IMR-90 (cell line): Measurements from ENCODE around the gene SYTL1. TPM values are rescaled to one million over a fixed set of nuclear protein-coding genes. Genes with fewer than 3 reads are reported as not detected.

ENCODE experiments used
- ATAC-seq: fragments of 200-7000 bp; cut with Tn5 transposase; 2 replicates; pipeline ENCODE4 v1.9.1; 2020; ENCODE audit warnings: low read depth, mild to moderate bottlenecking, moderate library complexity
- BruUV-seq: library from RNA; stranded (reverse); fragments of 400-500 nt; replicated peaks from 2 replicates; lab custom pipeline; 2021; lab: Mats Ljungman, UMichigan
- CTCF ChIA-PET: fragments of 300-600 bp; formaldehyde crosslinking; extraction: SDS; loops from one replicate; lab custom pipeline; 2021; ENCODE audit warnings: antibody characterized with exemption; lab: Yijun Ruan, JAX
- POLR2A ChIA-PET: fragments of 300-600 bp; sonication (Branson Sonifier 250); formaldehyde crosslinking; loops from one replicate; lab custom pipeline; 2022; ENCODE audit warnings: antibody characterized with exemption; ENCODE audit not compliant: unreplicated experiment; lab: Charles Lee
- DNase-seq: peaks from one replicate; pipeline ENCODE4 v3.0.0; 2013
- H2AFZ ChIP-seq: replicated peaks from 2 replicates; pipeline ENCODE3; 2013; ENCODE audit warnings: low read length, mild to moderate bottlenecking; ENCODE audit not compliant: poor library complexity
- H2AK5ac ChIP-seq: 2 replicates; pipeline ENCODE4 v1.6.1; 2013; ENCODE audit warnings: low read depth, low read length, inconsistent platforms
- H2AK9ac ChIP-seq: replicated peaks from 2 replicates; pipeline ENCODE3; 2013; ENCODE audit warnings: mild to moderate bottlenecking, low read depth, low read length, moderate library complexity; ENCODE audit not compliant: poor library complexity
- H2BK120ac ChIP-seq: 2 replicates; pipeline ENCODE4 v1.6.1; 2013; ENCODE audit warnings: low read depth, low read length, inconsistent platforms
- H2BK15ac ChIP-seq: 3 replicates; pipeline ENCODE4 v1.6.1; 2013; ENCODE audit warnings: low read depth, low read length, inconsistent platforms
- H2BK20ac ChIP-seq: 2 replicates; pipeline ENCODE4 v1.6.1; 2013; ENCODE audit warnings: low read depth, mild to moderate bottlenecking, inconsistent platforms, low read length, moderate library complexity
- H2BK5ac ChIP-seq: 2 replicates; pipeline ENCODE4 v1.6.1; 2013; ENCODE audit warnings: mild to moderate bottlenecking, low read depth, low read length, inconsistent platforms; ENCODE audit not compliant: poor library complexity, severe bottlenecking
- H3K14ac ChIP-seq: replicated peaks from 2 replicates; pipeline ENCODE4 v1.6.1; 2013; ENCODE audit warnings: low read depth, low read length, inconsistent platforms
- H3K18ac ChIP-seq: 2 replicates; pipeline ENCODE4 v1.6.1; 2013; ENCODE audit warnings: low read depth, low read length, control low read depth
- H3K23ac ChIP-seq: 2 replicates; pipeline ENCODE4 v1.6.1; 2013; ENCODE audit warnings: low read depth, low read length, inconsistent platforms
- H3K27ac ChIP-seq: 2 replicates; pipeline ENCODE4 v1.5.1; 2013; ENCODE audit warnings: mild to moderate bottlenecking, control low read depth, low read length; ENCODE audit not compliant: insufficient read depth
- H3K27me3 ChIP-seq: 2 replicates; pipeline ENCODE4 v1.6.1; 2013; ENCODE audit warnings: low read length; ENCODE audit not compliant: control insufficient read depth, insufficient read depth
- H3K36me3 ChIP-seq: 2 replicates; pipeline ENCODE4 v1.6.1; 2013; ENCODE audit warnings: low read length, mixed read lengths; ENCODE audit not compliant: control insufficient read depth, insufficient read depth
- H3K4ac ChIP-seq: 2 replicates; pipeline ENCODE4 v1.6.1; 2013; ENCODE audit warnings: low read depth, low read length, inconsistent platforms
- H3K4me1 ChIP-seq: 2 replicates; pipeline ENCODE4 v1.6.1; 2013; ENCODE audit warnings: low read length, mixed read lengths; ENCODE audit not compliant: control insufficient read depth, insufficient read depth
- H3K4me2 ChIP-seq: 2 replicates; pipeline ENCODE4 v1.6.1; 2013; ENCODE audit warnings: low read depth, mild to moderate bottlenecking, control low read depth, low read length, moderate library complexity
- H3K4me3 ChIP-seq: 2 replicates; pipeline ENCODE4 v1.5.1; 2013; ENCODE audit warnings: low read depth, mild to moderate bottlenecking, control low read depth, low read length, moderate library complexity; ENCODE audit not compliant: insufficient read depth
- H3K56ac ChIP-seq: 2 replicates; pipeline ENCODE4 v1.6.1; 2013; ENCODE audit warnings: low read length, inconsistent platforms; ENCODE audit not compliant: insufficient read depth; ENCODE audit errors: extremely low read depth
- H3K79me1 ChIP-seq, 2 experiments: 2 replicates each; pipeline ENCODE4 v1.6.1; 2013; ENCODE audit warnings: low read length in 2 of 2, inconsistent platforms in 1 of 2, low read depth in 1 of 2
- H3K9ac ChIP-seq: 2 replicates; pipeline ENCODE4 v1.6.1; 2013; ENCODE audit warnings: low read depth, low read length, control low read depth
- H3K9me1 ChIP-seq: 2 replicates; pipeline ENCODE4 v1.6.1; 2013; ENCODE audit warnings: low read length, inconsistent platforms; ENCODE audit not compliant: insufficient read depth
- H3K9me3 ChIP-seq: 2 replicates; pipeline ENCODE4 v1.6.1; 2013; ENCODE audit warnings: low read length; ENCODE audit not compliant: control insufficient read depth, insufficient read depth
- H4K20me1 ChIP-seq: 2 replicates; pipeline ENCODE4 v1.6.1; 2013; ENCODE audit warnings: low read length, inconsistent platforms; ENCODE audit not compliant: insufficient read depth
- H4K5ac ChIP-seq: 2 replicates; pipeline ENCODE4 v1.6.1; 2013; ENCODE audit warnings: mild to moderate bottlenecking, low read depth, low read length, control low read depth
- H4K8ac ChIP-seq, 2 experiments: 2 replicates each; pipeline ENCODE4 v1.6.1; 2013; ENCODE audit warnings: low read depth in 2 of 2, low read length in 2 of 2, control low read depth in 1 of 2, inconsistent platforms in 1 of 2
- H4K91ac ChIP-seq: 2 replicates; pipeline ENCODE4 v1.6.1; 2013; ENCODE audit warnings: low read depth, low read length, inconsistent platforms; ENCODE audit not compliant: insufficient read depth
- BHLHE40 ChIP-seq: fragments of 150-350 bp; IDR thresholded peaks from 2 replicates; pipeline ENCODE4 v1.6.1; 2016; ENCODE audit warnings: mild to moderate bottlenecking, low read depth, low read length
- RFX5 ChIP-seq: IDR thresholded peaks from 2 replicates; pipeline ENCODE4 v1.8.0; 2012; ENCODE audit warnings: low read depth, mild to moderate bottlenecking, low read length, moderate library complexity
- WGBS, 2 experiments: methylation state at CpG; one replicate each; pipeline versions ENCODE4 v1.1.5 to v1.1.7; 2013; ENCODE audit warnings: missing lambda C conversion rate in 2 of 2; ENCODE audit not compliant: insufficient read length in 1 of 2; ENCODE audit errors: extremely low coverage in 2 of 2; 5-methylcytosine and 5-hydroxymethylcytosine counted together
- dilution Hi-C: fragments of 300-500 bp; cut with HindIII; formaldehyde crosslinking; loops from one replicate; pipeline ENCODE4 v1.14.3; 2018; ENCODE audit warnings: low sequenced_read_pairs; ENCODE audit not compliant: unreplicated experiment
- in situ Hi-C: fragments of 300-500 bp; cut with MboI; formaldehyde crosslinking; loops from 3 replicates; pipeline ENCODE4 v1.14.3; 2019; ENCODE audit warnings: low sequenced_read_pairs, inconsistent platforms, mixed read lengths
- intact Hi-C: fragments of 100-400 bp; cut with micrococcal nuclease; formaldehyde crosslinking; loops from 2 replicates; pipeline ENCODE4 v1.10.0; 2022
- polyA plus RNA-seq, 3 experiments: library from polyadenylated mRNA; depleted of rRNA; stranded (reverse); fragments of >200 nt; gene quantifications; 2 replicates each; pipeline ENCODE4 v1.2.3, GENCODE V29; 2012; ENCODE audit warnings: low replicate concordance in 1 of 3
- total RNA-seq: library from RNA; depleted of rRNA; stranded (reverse); fragments of >200 nt; gene quantifications from 2 replicates; pipeline ENCODE4 v1.2.3, GENCODE V29; 2012

SYTL1 gene
- total and polyA plus RNA-seq, 2 of the 4 experiments (the other 2 are of a cell fraction), result 0.18 to 1.0 TPM

GRCh38 chr1:27391511-27392095, 49.8 kb downstream of the SYTL1 start:
- 20% methylated on average over 7 of the region's 13 CpGs; no CpG with 5 or more reads in 1 of the 2 experiments for WGBS, 2 experiments
- no peak for TF ChIP-seq RFX5
- 0 out of 2 replicates have a peak, but pooled peaks have one; percentile 18 for TF ChIP-seq BHLHE40
- peak overlapping the region; percentile 65; the same call in 1 of the 3 replicates for H2BK15ac ChIP-seq
- peak overlapping the region; percentile 48; the same call in 1 of the 2 replicates for H2BK120ac ChIP-seq
- peak overlapping the region; percentile 6; the same call in 1 of the 2 replicates for H3K9ac ChIP-seq
- CTCF ChIA-PET, result interaction anchor here (0.6 to 3.6 kb wide), 5 partner anchors 25 to 278 kb away, joined by 3 to 16 read pairs (median 4); partner anchors contain the start of gene MAP3K6
- peaks cover 3% of the 10 kb centered on the region; the same call in 1 of the 2 replicates for H3K27me3 ChIP-seq
- peak overlapping the region; percentile 63 for H2AK5ac ChIP-seq
- peak overlapping the region; percentile 32 for H4K5ac ChIP-seq
- H3K9me3 ChIP-seq, result no peaks in the 10 kb centered on the region
- peak overlapping the region; percentile 75; the same call in 1 of the 2 replicates for H3K23ac ChIP-seq
- no peaks in the 10 kb centered on the region; the same call in 1 of the 2 replicates for H3K36me3 ChIP-seq
- H4K91ac ChIP-seq, result peak overlapping the region; percentile 56
- in situ Hi-C loops, result loop anchor here (5.0 to 10.0 kb wide), 2 partner anchors 89 to 287 kb away; no protein-coding TSS in a partner anchor
- peak overlapping the region; percentile 2; the same call in 1 of the 2 replicates for H3K27ac ChIP-seq
- H2AK9ac ChIP-seq, result peak overlapping the region; percentile 93
- H2AFZ ChIP-seq, result peak overlapping the region; percentile 98
- dilution Hi-C loops, result no loop called here
- H4K20me1 ChIP-seq, result no peaks in the 10 kb centered on the region
- peak overlapping the region; percentile 42; the same call in 1 of the 2 replicates for H3K56ac ChIP-seq
- peak overlapping the region; percentile 27; the same call in 1 of the 2 replicates for H3K4me3 ChIP-seq
- H2BK20ac ChIP-seq, result peak overlapping the region; percentile 54; the same call in 1 of the 2 replicates
- peak overlapping the region; percentile 4 for H2BK5ac ChIP-seq
- peak overlapping the region; percentile 60 to 83; a peak in 2 of 4 replicates for H4K8ac ChIP-seq
- H3K4me1 ChIP-seq, result peaks cover 15% of the 10 kb centered on the region
- POLR2A ChIA-PET, result interaction anchor here (1.2 to 1.4 kb wide), 2 partner anchors 26 to 92 kb away, joined by 3 to 7 read pairs; no protein-coding TSS in a partner anchor
- H3K18ac ChIP-seq, result no peak overlapping the region; the same call in 1 of the 2 replicates
- BruUV-seq, result no TSS peak
- peak overlapping the region; percentile 69 for H3K4ac ChIP-seq
- ATAC-seq (no peak), DNase-seq (peak; percentile 57)
- intact Hi-C loops, result loop anchor here (1.0 to 10.0 kb wide), 4 partner anchors 197 to 289 kb away; no protein-coding TSS in a partner anchor
- peak overlapping the region; percentile 47 for H3K4me2 ChIP-seq
- H3K14ac ChIP-seq, result peak overlapping the region; percentile 82
- H3K9me1 ChIP-seq, result peaks cover 20% of the 10 kb centered on the region
- H3K79me1 ChIP-seq, result peaks cover 0 to 28% of the 10 kb centered on the region in 2 experiments; a peak in 3 of 4 replicates
